Urothelium cell line (cell line): ENCODE data around the gene PARM1.

Experiments
- DNase-seq: peaks from one replicate; pipeline ENCODE4 v3.0.0; 2011; ENCODE audit warnings: low spot score, mixed read lengths
- FAIRE-seq: peaks from 2 replicates; lab custom pipeline; 2011; peaks lifted over from hg19 to GRCh38; lab: Jason Lieb, UNC

The PARM1 gene

DNA sequence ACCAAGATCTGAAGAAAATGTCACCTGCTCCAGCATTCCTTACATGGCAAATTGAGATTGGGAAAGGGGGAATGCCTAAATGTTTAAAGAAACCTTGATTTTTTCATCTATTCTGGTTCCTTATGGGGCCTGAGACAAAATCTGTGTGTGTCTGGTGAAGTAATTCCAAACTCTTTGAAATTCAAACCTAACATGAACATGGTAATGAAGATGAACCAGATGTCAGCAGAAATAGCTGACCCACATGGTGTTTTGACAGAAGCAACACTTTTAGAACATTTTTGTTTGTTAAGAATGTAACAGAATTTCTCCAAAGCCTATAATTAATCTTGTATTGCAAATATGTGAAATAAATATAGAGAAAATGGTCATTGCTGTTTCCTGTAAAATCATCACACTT lies 133.0 kb downstream of the PARM1 start:
- FAIRE-seq (no peak), DNase-seq (no peak)

DNA sequence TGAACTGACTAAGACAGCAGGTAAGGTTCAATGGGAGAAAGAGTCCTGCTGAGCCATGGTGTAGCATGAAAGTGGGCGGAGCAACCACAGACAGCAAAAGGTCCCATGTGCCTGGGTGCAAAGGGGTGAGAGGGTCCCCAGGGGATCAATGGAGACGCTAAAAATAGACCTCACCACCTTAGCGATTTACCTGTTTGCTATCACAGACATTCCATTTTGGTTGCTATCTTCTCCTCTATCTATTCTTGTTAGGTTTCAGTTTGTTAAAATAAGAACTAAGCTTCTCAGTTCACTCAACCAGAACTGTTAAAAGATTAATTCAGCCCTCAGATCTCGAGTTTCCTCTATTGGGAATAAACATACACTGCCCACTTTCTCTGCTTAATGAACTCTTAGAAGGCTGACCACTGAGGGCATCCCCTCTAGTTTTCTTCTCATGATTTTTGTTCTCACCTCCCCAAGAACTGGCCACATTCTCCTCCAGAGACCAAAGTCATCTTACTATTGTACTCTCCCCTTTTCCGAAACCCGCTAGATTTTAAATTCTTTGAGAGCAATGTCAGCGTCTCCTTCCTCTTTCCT lies 136.7 kb downstream of the PARM1 start:
- FAIRE-seq (no peak), DNase-seq (no peak)

DNA sequence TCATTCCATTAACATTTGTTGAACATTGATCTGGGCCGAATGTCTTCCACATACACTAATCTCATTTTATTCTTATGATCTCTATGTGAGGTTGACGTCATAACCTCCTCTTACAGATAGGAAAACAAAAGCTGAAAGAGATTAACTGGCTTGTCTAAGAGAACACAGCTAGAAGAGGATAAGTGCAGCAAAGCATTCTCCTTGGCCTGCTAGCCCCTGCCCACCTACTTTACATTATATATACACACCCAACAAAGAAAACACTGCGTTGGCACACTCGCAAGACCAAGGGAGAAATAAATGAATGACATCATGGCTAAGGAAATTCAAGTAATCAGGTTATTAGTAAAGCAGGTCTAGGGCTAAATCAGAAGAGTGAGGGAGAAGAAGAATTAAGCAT lies 138.4 kb downstream of the PARM1 start:
- no peak for FAIRE-seq
- no peak for DNase-seq

DNA sequence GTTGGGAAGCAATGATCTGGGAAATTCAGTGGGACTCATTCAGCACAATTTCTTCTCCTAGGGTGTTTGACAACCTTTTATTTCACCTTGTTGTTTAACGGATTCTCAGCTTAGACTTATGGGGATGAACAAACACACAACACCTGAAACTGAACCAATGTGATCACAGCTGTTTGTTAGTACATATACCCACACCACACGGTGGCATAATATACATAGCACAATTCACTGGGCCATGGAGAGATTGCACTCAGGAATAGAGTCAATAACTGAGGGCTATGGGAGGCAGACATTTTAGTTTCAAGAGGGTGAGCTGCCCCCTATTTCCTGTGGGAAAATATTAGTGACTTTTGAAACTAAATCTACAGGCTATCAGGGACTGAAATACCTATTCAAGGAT lies 148.0 kb downstream of the PARM1 start:
- FAIRE-seq (no peak), DNase-seq (no peak)

DNA sequence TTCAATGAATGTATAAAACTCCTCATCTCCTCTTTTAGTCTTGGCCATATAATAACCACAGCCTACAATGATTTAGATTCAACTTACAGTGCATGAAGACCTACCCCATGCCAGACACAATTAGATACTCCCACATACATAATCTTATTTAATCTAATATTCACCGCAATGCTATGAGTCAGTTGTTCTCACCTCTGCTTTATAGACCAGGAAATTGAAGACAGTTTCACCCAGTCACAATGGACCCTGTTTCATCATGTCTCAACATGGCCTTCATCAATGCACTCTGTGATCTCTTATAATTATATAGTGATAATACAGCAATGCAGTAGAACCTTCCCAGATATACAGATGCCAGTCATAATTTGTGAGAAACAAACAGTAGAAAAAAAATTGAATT lies 148.6 kb downstream of the PARM1 start:
- FAIRE-seq: no peak

DNA sequence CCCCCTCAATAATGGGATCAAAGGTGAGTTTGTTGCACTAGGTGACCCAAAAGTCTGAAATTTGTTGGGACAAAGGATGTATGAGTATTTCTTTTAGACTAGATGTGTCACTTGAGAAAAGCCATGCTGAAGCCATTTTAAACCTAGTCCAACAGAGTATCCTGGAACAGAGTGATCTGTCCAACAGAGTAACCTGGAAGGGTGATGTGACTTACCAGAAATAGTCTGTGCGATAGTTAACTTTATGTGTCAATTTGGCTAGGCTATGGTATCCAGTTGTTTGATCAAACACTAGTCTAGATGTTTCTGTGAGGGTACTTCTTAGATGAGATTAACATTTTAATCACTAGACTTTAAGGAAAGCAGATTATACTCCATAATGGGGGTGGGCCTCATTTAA lies 154.5 kb downstream of the PARM1 start:
- DNase-seq (no peak), FAIRE-seq (no peak)

More for the DNA sequence above, 148.6 kb downstream of the PARM1 start:
- no peak for DNase-seq

DNA sequence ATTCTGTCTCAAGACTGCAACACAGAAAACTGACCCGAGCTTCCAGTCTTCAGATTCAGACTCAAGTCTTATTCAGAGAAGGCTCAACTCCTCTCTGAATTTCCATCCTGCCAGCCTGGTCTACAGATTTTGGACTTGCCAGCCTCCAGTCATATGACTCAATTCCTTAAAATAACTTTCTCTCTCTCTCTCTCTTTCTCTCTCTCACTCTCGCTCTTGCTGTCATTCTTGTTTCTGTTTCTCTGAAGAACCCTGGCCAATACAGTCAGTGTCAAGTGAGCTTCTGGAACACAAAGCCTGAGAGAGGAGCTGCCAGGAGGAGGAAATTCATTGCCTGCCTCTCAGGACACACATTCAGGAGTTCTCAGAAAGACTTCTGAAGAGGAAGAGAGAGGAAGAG lies 154.9 kb downstream of the PARM1 start:
- DNase-seq: no peak
- FAIRE-seq: no peak

DNA sequence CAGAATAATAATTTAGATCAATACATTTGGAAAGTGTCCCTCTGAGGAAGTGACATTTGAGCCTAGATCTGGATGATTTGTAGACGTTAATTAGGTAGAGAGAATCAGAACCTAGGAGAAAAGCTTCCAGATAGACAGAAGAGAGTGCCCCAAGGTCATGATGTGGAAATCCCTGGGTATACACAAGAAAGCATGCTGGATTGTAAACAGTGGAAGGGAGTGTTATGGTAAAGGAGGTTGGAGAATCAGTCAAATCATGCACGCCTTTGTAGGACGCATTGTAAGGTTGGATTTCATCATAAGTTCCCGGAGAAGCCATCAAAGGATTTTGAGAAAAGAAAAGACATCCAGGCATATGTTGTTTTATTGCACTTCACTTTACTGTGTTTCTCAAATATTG lies 156.3 kb downstream of the PARM1 start:
- no peak for DNase-seq
- no peak for FAIRE-seq

DNA sequence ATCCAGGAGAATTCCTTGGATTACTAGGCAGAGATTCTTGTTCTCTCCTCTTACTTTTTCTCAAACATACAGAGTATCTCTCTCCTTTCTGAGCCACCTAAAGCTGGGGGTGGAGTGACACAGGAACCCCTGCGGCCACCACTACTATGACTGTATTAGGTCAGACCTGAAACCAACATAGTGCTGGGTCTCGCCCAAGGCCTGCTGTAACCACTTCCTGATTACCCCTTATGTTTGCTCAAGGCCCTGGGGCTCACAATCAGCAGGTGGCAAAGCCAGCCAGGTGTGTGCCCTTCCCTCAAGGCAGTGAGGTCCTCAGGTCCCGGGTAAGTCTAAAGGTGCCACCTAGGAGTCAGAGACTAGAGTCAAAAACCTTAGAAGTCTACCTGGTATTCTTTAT lies 166.4 kb downstream of the PARM1 start:
- DNase-seq (no peak), FAIRE-seq (no peak)
